HG03095 (cell line): ENCODE measurements around the gene TNRC6C.

ENCODE experiments used
- ATAC-seq: cut with Tn5 transposase; IDR thresholded peaks from one replicate; pipeline ENCODE4 v1.9.1; 2021; ENCODE audit warnings: moderate library complexity; ENCODE audit not compliant: unreplicated experiment

Gene TNRC6C

GRCh38 chr17:78148286-78149016 is 189.9 kb downstream of the TNRC6C start:
- no peak for ATAC-seq

- ATAC-seq = no peak
Measured at GRCh38 chr17:78151514-78152008, 193.1 kb downstream of the TNRC6C start.

DNA sequence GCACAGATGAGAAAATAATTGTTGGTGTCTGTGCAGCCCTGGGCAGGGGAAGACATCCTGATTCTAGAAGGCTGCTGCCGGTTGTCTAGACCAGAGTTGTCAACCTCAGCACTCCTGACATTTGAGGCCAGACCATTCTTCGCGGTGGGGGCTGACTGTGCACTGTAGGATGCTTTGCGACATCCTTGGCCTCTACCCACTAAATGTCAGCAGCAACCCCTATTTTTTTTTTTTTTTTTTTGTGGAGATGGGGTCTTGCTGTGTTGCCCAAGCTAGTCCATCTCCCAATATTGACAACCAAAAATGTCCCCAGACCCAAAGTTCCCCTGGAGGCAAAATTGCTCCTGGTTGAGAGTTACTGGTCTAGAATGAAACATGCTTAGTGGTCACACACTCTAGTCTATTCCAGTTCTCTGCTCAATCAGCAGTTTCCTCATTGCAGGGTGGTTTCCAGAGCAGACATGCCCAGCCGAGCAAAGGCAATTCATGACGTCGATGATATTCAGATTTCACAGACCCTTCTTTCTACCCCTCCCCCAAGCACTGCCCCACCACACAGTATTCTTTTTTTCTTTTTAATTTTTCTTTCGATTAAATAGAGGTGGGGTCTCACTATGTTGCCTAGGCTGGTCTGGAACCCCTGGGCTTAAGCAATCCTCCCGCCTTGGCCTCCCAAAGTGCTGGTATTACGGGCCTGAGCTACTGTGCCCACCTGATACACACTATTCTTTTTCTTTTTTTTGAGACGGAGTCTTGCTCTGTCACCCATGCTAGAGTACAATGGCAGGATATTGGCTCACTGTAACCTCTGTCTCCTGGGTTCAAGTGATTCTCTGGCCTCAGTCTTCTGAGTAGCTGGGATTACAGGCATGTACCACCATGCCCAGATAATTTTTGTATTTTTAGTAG is 196.7 kb downstream of the TNRC6C start:
- peak; percentile 44 for ATAC-seq
